HL-60/S4 treated with phorbol 12-myristate 13-acetate at 8.2 ng/mL for 4 days and 3 days (cell line): ENCODE data around the gene NCF2.
"Not testable (repeated sequence)": the region's sequence is repeated elsewhere in the genome, so short reads cannot be mapped to it uniquely, and the experiment has no call there.

Experiments
- in situ Hi-C: fragments of 300-500 bp; cut with MboI; formaldehyde crosslinking; loops from 2 replicates; pipeline ENCODE4 v1.15.0; 2022; ENCODE audit warnings: low sequenced_read_pairs

The NCF2 gene, protein sequence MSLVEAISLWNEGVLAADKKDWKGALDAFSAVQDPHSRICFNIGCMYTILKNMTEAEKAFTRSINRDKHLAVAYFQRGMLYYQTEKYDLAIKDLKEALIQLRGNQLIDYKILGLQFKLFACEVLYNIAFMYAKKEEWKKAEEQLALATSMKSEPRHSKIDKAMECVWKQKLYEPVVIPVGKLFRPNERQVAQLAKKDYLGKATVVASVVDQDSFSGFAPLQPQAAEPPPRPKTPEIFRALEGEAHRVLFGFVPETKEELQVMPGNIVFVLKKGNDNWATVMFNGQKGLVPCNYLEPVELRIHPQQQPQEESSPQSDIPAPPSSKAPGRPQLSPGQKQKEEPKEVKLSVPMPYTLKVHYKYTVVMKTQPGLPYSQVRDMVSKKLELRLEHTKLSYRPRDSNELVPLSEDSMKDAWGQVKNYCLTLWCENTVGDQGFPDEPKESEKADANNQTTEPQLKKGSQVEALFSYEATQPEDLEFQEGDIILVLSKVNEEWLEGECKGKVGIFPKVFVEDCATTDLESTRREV

DNA sequence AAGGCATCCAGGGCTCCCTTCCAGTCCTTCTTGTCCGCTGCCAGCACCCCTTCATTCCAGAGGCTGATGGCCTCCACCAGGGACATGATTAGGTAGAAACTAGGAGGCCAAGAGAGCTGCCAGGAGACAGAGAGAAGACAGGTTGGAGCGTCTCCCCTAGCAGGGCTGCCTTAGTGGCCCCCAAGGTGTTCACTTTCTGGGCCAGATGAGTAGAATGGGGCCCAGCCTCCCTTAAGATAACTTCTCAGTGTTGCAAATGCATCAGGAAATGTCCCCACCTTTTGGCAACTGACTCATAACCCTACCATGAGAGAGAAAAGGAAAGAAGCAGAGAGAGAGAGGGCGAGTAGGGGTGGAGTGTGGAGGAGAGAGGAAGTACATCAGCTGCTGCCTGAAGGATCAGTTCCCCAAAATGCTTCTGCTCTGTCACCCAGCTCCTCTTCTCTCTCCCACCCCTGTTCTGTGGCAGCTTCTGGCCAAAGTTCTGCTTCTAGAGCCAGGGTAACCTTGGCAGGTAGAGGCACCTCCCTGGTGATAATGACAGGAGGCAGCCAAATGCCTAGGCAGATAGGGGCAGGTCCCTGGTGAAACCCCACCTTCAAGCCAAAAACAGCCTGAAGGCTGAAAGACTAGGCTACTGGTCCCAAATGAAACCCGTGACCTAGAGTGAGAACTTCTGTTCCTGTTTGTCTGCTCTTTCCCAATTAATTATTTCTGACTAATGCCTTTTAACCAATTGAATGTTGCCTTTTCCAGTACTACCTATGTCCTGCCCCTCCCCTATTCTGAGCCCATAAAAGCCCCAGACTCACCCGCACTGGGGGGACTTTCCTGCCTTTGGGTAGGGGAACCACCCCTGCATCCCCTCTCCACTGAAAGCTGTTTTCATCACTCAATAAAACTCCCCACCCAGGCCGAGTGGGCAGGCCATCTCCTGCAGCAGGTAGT, at the start of gene NCF2:
Gene NCF2, minus strand, starts transcription at position 216 of the 948 bp plus-strand sequence. Its CDS starts 130 bp downstream, at position 86.
- in situ Hi-C loops, result no loop called here

DNA sequence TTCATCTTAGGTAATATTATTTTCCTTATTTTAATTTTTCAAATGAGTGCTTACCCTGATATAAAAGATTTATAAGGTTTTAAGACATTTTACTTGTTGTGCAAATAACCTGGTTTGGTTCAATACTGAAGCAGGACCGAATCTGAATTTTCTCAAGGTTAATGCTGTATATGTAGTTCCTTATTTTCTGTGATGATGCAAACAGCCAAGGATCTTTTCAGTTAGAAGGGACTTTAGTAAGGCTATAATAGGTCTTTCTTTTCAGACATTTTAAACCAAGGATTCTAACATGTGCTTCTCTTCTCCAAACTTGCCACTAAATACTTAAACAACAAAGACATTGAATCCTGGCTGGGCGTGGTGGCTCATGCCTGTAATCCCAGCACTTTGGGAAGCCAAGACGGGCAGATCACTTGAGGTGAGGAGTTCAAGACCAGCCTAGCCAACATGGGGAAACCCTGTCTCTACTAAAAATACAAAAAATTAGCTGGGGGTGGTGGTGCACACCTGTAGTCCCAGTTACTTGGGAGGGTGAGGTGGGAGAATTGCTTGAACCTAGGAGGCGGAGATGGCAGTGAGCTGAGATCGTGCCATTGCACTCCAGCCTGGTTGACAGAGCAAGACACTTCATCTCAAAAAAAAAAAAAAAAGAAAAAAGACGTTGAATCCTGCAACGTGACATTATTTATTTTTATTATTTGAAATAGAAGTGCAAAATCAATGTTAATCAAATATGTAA, 48.6 kb upstream of the NCF2 start:
- in situ Hi-C loops, result no loop called here

DNA sequence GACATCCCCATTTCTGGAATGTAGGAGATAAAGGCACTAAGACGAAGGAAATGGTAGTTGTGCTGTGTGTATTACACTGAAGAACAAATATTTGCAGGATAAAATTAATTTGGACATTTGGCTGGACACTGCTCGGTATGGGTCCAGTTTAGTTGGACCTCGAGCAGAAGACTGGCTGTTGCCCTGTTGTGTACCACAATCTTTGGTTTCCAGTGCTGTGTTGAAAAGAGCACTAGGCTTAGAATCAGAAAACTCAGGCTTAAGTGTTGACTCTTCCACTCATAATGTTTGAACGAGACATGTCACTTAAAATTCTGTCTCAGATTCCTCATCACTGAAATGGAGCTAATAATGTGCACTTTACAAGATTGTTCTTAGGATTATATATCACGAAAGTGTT, 46.5 kb upstream of the NCF2 start:
- in situ Hi-C loops, result no loop called here

DNA sequence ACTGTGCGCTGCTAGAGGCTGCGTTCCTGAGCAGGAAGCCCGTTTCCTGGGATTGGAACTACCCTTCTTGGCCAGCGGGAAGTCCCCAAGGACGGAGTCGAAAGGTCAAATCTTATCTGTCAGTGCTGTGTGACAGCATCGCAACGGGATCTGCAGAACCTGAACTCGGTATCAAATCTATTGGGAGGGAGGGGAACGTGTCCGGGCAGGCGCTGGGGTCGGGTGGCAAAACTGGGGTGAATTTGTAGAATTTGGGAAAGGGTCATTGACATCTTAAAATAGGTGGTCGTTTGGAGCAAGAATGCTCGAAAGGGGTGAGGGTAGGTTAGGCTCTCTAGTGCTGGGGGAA, 46.0 kb upstream of the NCF2 start:
- in situ Hi-C loops, result no loop called here

DNA sequence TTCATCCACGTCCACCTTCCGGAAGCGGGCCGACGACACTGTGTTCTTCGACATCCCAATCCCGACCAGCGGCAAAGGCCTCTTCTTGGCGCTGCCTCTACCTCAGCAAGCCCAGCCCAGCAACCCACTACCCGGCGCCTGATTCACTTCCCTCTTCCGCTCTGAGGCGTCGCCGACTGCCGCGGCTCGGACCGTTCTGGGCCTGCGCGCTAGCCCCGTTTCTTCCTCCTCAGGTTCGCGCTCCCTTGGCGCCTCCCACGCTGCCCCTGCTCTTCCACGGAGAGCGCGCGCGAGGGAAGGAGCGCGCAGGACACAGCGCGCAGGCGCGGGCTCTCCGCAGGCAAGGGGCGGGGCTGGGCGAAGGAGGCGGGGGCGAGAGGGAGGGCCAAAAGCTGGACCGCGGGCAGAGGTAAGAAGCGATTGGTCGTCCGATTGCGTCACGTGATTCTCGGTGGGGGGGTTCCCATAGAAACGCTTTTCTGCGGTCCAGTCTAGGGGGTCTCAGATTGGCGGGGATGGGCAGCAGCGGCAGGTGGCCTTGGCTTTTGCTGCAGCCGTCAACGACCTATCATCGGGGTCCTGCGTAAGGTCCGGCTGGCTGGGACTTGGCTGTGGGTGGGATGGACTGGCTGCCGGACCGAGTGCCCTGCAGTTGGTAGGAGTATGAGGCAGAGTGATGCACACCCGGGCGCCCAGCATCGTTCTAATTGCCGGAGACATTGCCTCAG, 45.5 kb upstream of the NCF2 start, which contains the start of gene ARPC5:
Gene ARPC5, minus strand, starts transcription at position 178 of the 728 bp plus-strand sequence. Its CDS starts 124 bp downstream, at position 54.
- in situ Hi-C loops, result no loop called here

DNA sequence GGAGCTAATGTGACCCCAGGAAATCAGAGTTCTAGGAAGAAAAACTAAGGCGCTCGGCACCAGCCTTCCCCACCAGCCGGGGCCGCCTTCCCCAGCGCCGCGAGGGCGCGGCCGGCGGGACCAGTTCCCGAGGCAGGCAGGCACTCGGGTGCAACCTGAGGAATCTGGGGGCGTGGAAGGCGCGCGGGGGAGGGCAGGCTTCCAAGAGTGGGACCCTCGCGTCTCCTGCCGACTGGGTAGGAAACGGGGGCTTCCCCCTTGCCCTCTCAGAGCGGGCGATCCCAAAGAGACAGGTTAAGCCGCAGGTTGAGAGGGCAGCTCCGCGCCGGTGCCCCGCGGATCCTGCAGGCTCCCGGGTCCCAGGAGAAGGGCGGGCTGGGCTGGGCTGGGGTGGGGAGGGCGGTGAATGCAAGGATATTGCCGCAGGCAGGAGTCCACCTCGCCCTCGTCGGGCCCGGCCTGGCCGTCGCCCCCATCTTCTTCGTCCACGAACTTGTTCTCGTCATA, 44.9 kb upstream of the NCF2 start:
- in situ Hi-C loops, result no loop called here

DNA sequence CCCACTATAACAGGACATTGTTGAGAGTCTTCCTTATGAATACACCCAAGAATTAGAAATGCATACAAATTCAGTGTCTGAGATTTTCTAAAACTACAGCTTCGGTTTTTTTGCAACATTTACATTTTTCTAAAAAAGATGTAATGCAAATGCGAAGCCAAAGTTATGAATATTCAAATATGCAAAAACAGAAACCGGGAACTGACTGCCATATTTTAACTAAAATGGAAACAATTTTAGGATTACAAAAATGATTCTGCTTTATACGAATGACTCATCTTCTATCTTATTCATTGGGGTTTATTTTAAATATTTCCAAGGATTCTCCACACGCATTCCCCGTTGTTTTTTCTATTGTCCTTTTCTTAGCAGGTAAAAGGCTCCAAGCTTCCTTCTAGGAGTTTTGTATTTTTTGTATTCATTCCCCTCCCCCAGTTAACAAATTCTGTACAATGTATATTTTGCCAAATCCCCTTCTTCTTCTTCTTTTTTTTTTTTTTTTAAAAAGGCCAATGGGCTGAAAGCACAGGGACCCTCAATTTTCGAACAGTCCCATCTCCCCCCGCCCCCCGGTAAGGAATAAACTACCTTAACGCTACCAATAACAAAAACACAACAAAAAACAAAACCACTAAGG, 44.3 kb upstream of the NCF2 start:
- in situ Hi-C loops, result no loop called here

DNA sequence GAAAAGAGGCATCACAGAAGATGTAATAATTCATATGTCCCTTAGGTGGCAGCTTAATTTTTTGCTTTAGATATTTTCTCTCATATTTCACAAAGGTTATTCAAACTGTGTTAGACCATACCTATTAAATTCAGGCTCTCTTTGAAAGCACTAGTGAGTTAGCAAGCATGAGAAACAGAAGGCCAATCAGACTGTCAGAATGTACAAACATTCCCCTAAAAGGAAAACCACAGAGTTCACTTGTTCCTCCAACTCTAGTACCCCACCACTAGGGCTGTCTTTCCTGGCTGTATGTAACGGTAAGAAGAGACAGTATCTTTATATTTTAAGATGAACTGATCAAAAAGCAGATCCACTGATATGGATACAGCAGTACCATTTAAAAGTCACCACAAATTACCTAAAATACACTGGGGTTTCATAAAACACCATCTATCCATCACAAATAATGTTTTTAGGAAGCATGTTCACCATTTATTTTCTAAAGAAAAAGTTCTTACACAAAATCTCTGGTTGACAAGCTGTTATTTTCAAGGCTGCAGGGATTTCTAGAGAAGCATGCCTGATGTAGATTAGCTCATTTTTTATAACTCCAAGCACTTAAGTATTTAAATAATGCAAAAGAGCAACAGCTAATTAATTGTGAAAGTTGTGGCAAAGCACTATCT, 43.6 kb upstream of the NCF2 start:
- in situ Hi-C loops, result no loop called here

DNA sequence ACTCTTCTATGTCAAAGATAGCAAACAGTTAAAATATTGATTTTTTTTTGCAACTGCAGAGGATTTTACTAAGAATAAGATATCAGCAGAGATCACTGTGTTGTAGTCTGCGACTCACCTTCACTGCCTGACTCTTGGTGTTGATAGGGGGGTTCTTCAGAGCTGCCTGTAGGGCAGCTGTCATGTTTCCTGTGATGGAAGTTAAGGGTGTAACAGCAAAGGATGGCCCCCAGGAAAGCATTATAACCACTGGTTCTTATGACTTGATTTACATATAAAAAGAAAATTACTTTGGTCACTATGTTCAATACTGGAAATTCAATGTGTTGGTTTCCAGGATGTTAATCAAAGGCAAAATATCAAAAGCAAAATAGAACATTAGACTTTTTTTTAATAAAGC, 42.7 kb upstream of the NCF2 start:
- in situ Hi-C loops, result no loop called here

DNA sequence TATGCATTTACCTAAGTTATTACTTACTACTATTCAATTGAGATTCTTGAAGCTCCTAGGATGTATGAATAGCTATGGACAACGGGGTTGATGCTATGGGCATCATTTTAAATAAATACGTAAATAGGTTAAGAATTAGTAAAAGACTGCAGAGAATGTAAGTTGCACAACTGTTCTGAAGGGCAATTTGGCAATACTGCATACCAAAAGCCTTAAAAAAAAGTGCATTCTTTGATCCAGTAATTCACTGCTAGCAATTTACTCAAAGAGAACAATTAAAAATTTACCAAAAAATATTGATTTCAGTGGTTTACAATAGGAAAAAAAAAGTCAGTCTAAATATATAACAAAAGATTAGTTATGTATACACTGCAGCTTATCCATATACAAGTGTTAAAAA, 41.9 kb upstream of the NCF2 start:
- in situ Hi-C loops, result no loop called here

DNA sequence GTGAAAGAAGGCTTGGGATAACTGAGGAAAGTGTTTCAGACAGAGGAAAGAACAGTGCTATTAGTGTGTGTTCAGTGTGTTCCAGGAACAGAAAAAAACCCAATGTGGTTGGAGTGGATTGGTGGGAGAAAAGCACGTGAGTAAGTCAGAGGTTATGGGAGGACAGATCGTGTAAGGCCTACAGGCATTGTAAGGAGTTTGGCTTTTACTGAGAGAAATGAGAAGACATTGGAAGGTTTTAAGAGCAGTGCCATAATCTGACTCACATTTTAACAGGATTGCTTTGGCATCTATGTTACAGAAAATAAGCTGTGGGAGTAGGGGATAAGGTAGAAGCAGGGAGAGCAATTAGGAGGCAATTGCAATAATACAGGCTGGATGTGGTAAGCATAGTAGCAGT, 40.5 kb upstream of the NCF2 start:
- in situ Hi-C loops, result no loop called here

DNA sequence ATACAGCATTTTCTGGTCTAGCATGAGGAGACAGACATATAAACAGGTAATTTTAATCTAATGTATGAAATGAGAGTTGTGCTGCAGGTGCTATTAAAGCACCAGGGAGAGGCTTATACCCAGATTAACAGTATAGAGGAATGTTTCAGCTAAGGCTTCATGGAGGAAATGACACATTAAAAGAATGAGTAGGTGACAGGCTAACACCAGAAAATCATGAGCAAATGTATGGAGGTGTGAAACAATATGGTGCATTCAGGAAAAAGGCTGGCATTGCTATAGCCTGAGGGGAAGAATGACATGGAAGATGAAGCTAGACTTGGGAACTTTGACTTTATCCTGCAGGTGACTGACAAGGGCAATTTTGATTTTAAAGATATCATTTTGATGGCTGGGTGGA, 38.3 kb upstream of the NCF2 start:
- in situ Hi-C loops, result loop anchor here (10.0 kb wide), 1 partner anchor 344 kb away; no protein-coding TSS in a partner anchor

DNA sequence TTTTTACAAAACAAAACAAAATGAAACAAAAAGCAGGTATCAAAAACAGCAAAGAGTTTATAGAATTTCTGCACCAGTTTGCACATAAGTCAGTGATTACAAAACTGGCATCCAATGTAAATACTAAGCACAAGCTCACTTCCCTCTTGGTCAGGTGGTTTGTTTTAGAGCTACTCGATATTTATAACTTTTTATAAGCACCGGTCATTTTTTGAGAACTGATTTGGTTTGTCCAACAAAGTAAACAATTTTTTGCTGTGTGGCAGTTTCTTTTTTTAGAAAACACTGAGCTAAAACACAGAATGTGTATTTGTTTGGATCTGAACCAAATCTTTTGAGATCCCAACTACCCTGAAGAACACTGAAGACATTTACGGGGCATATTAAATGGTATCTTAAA, 36.0 kb upstream of the NCF2 start:
- in situ Hi-C loops, result loop anchor here (10.0 kb wide), 1 partner anchor 341 kb away; no protein-coding TSS in a partner anchor

DNA sequence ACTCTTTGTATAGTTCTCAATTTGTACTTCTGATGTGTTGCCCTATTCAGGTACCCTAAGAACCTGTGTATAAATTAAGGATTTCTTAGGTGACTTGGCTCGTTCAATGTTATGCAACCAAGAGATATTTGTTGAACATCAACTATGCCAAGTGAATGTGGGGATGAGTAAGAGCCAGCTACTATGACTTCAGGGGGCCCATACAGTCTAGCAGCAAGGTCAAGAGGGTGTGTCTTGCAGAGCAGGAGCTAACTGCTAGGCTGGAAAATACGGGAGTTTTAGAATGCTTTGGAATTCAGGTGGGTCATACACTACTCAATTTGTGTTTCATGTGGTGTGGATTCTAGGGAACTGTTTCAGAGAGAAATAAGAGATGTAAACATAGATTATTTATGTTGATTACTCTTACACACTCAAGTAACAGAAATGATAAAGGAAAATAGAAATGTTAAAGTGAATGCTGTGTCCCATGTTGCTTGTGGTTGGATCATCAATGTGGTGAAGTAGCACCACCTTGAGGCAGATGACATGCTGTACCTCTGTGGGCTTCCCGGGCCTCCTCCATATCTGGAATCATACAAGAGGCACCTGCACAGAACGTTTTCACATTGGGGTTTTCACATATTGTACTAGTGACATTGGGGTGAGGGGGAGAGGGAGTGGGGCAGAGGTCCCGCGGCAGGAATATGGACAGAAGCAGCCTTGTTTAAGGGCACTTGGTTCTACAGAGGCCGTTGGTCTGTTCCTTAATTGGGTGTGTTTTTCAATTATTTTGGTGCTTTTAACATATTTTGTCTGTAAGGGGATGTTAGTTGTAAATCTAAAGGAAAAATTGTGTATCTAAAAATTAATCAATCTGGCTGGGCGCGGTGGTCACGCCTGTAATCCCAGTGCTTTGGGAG, 32.9 kb upstream of the NCF2 start:
- in situ Hi-C loops, result loop anchor here (10.0 kb wide), 1 partner anchor 338 kb away; no protein-coding TSS in a partner anchor

DNA sequence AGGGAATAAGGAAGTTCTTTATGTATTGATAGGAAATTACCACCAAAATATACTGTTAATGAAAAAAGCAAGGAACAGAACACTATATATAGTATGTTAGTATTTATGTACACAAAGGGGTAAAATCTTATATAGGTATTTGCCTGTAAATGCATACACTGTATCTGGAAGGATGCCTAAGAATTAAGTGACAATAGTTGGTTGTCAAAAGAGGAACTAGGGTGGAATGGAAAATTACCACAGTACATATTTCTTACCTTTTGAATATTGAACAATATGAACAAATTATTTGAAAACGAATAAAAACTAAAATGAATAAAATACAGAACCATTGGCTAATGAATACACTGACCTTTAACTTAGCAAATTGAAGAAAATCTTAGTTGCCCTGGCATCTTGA, 31.8 kb upstream of the NCF2 start:
- in situ Hi-C loops, result loop anchor here (10.0 kb wide), 1 partner anchor 337 kb away; no protein-coding TSS in a partner anchor

DNA sequence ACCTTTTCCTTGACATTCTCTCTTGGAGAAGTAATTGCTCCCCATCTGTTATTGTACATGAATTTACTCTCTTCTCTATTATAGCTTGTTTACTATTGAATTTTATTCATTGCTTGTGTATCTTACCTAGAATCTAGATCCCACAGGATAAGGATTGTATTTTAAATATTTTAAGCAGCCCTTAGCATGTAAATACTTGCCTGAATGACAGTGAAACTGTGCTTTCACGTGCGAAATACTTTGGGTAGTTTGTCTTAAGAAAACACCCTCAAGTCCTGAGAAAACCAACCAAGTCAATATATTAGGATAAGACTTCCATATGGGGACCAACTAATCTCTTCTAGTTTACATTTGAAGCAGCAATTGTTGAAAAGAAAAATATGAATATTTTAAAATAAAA, 30.1 kb upstream of the NCF2 start:
- in situ Hi-C loops, result loop anchor here (10.0 kb wide), 1 partner anchor 336 kb away; no protein-coding TSS in a partner anchor

DNA sequence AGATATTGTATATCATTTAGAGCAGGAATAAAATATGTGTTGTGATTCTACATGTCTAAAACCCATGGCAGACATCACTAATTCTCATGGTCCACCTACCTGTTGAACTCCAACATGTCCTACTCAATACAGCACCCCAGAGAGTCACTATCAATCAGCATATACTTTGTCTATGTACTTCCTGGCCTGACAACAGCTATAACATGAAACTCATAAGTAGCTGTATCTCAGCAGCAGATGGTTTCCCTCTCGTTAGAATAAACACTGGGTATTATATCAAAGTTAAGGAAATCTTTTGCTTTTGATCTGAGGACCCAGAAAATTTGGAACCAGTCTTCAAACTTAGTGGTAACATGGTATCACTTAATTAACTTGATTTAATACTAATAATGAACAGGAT, 29.5 kb upstream of the NCF2 start:
- in situ Hi-C loops, result loop anchor here (10.0 kb wide), 1 partner anchor 335 kb away; no protein-coding TSS in a partner anchor

DNA sequence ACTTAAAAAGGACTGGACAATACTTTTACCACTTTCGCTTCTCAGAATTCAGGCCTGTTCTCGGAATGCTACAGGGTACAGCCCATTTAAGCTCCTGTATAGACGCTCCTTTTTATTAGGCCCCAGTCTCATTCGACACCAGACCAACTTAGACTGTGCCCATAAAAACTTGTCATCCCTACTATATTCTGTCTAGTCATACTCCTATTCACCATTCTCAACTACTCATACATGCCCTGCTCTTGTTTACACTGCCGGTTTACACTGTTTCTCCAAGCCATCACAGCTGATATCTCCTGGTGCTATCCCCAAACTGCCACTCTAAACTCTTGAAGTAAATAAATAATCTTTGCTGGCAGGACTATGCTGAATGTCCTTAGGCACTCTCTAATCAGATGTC, 27.9 kb upstream of the NCF2 start:
- in situ Hi-C loops, result not testable (repeated sequence)
